Mesendoderm (in vitro differentiated cells): Measurements from ENCODE around the gene TGFBR1.

Experiments
- DNase-seq: peaks from one replicate; pipeline ENCODE4 v3.0.0; 2013
- H2AK5ac ChIP-seq: 2 replicates; pipeline ENCODE4 v1.6.1; 2013; ENCODE audit warnings: low read length, inconsistent platforms
- H2BK120ac ChIP-seq: 2 replicates; pipeline ENCODE4 v1.6.1; 2013; ENCODE audit warnings: low read depth, mild to moderate bottlenecking, low read length, moderate library complexity, mixed read lengths
- H2BK15ac ChIP-seq: replicated peaks from 2 replicates; pipeline ENCODE4 v1.6.1; 2013; ENCODE audit warnings: low read depth, mild to moderate bottlenecking, moderate library complexity
- H2BK5ac ChIP-seq: 2 replicates; pipeline ENCODE4 v1.6.1; 2013; ENCODE audit warnings: low read length, inconsistent platforms
- H3K18ac ChIP-seq: 2 replicates; pipeline ENCODE4 v1.6.1; 2013; ENCODE audit warnings: mild to moderate bottlenecking, low read length, mixed read lengths
- H3K23ac ChIP-seq: one replicate; pipeline ENCODE4 v1.6.1; 2013; ENCODE audit warnings: low read length
- H3K27ac ChIP-seq: 2 replicates; pipeline ENCODE4 v1.5.1; 2013; ENCODE audit warnings: low read depth, mild to moderate bottlenecking, inconsistent platforms, low read length, moderate library complexity
- H3K27me3 ChIP-seq: 2 replicates; pipeline ENCODE4 v1.6.1; 2013; ENCODE audit warnings: low read length, control low read depth, mild to moderate bottlenecking, inconsistent platforms; ENCODE audit not compliant: insufficient read depth, poor library complexity
- H3K36me3 ChIP-seq: 2 replicates; pipeline ENCODE4 v1.6.1; 2013; ENCODE audit warnings: low read length, inconsistent platforms; ENCODE audit not compliant: control insufficient read depth, insufficient read depth
- H3K4ac ChIP-seq: one replicate; pipeline ENCODE4 v1.6.1; 2013; ENCODE audit warnings: low read depth, mild to moderate bottlenecking, low read length, moderate library complexity
- H3K4me1 ChIP-seq: 2 replicates; pipeline ENCODE4 v1.6.1; 2013; ENCODE audit warnings: low read depth, low read length, inconsistent platforms; ENCODE audit not compliant: control insufficient read depth
- H3K4me2 ChIP-seq: 2 replicates; pipeline ENCODE4 v1.6.1; 2013; ENCODE audit warnings: low read length
- H3K4me3 ChIP-seq: 2 replicates; pipeline ENCODE4 v1.5.1; 2013; ENCODE audit warnings: mild to moderate bottlenecking, low read length
- H3K56ac ChIP-seq: one replicate; pipeline ENCODE4 v1.6.1; 2013; ENCODE audit warnings: low read length
- H3K79me1 ChIP-seq: 2 replicates; pipeline ENCODE4 v1.6.1; 2013; ENCODE audit warnings: low read length, inconsistent platforms
- H3K79me2 ChIP-seq: 2 replicates; pipeline ENCODE4 v1.6.1; 2013; ENCODE audit warnings: mild to moderate bottlenecking, low read length; ENCODE audit not compliant: control insufficient read depth, insufficient read depth
- H3K9ac ChIP-seq: 2 replicates; pipeline ENCODE4 v1.6.1; 2013; ENCODE audit warnings: low read length, inconsistent platforms
- H4K5ac ChIP-seq: one replicate; pipeline ENCODE4 v1.6.1; 2013; ENCODE audit warnings: low read length
- H4K8ac ChIP-seq: one replicate; pipeline ENCODE4 v1.6.1; 2013; ENCODE audit warnings: low read depth, mild to moderate bottlenecking, control low read depth, low read length, moderate library complexity
- WGBS: extraction: QIAGEN DNeasy Blood & Tissue Kit; methylation state at CpG from one replicate; pipeline ENCODE4 v1.1.7; 2013; ENCODE audit warnings: low lambda C conversion rate, missing lambda C conversion rate; ENCODE audit not compliant: insufficient coverage; ENCODE audit errors: extremely low coverage; 5-methylcytosine and 5-hydroxymethylcytosine counted together

The TGFBR1 gene

GRCh38 chr9:99147177-99147576 is 42.3 kb downstream of the TGFBR1 start:
- no peak overlapping the region for H3K4me3 ChIP-seq
- H3K9ac ChIP-seq = no peak overlapping the region
- H3K27me3 ChIP-seq = no peaks in the 10 kb centered on the region
- H3K4me2 ChIP-seq = no peak overlapping the region
- peaks cover 3% of the 10 kb centered on the region for H3K36me3 ChIP-seq
- no peak overlapping the region for H3K23ac ChIP-seq
- H2BK5ac ChIP-seq = no peak overlapping the region
- H3K4ac ChIP-seq = no peak overlapping the region
- no peak overlapping the region for H4K8ac ChIP-seq
- H4K5ac ChIP-seq = no peak overlapping the region
- H2AK5ac ChIP-seq = no peak overlapping the region
- H3K27ac ChIP-seq = no peak overlapping the region
- no peak overlapping the region for H2BK120ac ChIP-seq
- no peak for DNase-seq
- no peak overlapping the region for H3K18ac ChIP-seq
- no peak overlapping the region for H3K56ac ChIP-seq
- H3K79me2 ChIP-seq = no peaks in the 10 kb centered on the region
- no peaks in the 10 kb centered on the region for H3K4me1 ChIP-seq
- no peak overlapping the region for H2BK15ac ChIP-seq
- H3K79me1 ChIP-seq = no peaks in the 10 kb centered on the region

GRCh38 chr9:99150451-99151171 is 45.7 kb downstream of the TGFBR1 start:
- WGBS = 67% methylated on average over 1 of the region's 8 CpGs
- H3K79me1 ChIP-seq = no peaks in the 10 kb centered on the region
- no peak for DNase-seq
- no peaks in the 10 kb centered on the region for H3K4me1 ChIP-seq
- H3K36me3 ChIP-seq = peaks cover 2% of the 10 kb centered on the region
- H3K4ac ChIP-seq = no peak overlapping the region
- no peak overlapping the region for H3K9ac ChIP-seq
- no peak overlapping the region for H2AK5ac ChIP-seq
- H4K5ac ChIP-seq = no peak overlapping the region
- no peak overlapping the region for H3K18ac ChIP-seq
- no peak overlapping the region for H3K4me2 ChIP-seq
- H3K27me3 ChIP-seq = no peaks in the 10 kb centered on the region
- no peak overlapping the region for H3K4me3 ChIP-seq
- no peak overlapping the region for H2BK5ac ChIP-seq
- H3K27ac ChIP-seq = no peak overlapping the region
- H3K23ac ChIP-seq = no peak overlapping the region
- no peaks in the 10 kb centered on the region for H3K79me2 ChIP-seq
- H2BK15ac ChIP-seq = no peak overlapping the region
- H3K56ac ChIP-seq = no peak overlapping the region
- H2BK120ac ChIP-seq = no peak overlapping the region
- H4K8ac ChIP-seq = no peak overlapping the region

DNA sequence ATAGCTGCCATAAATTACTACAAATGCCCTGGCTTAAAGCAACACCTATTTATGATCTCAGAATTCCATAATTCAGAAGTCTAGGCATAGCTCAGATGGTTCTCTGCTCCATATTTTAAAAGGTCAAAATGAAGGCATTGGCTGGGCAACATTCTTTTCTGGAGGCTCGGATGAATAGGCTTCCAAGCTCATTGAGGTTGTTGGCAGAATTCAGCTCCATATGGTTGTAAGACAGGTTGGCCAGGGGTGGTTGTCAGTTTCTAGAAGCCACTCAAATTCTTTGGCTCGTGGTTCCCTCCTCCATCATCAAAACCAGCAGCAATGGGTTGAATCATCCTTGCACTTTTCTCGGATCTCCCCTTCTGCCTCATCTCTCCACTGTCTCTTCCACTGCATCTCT is 49.4 kb downstream of the TGFBR1 start:
- H3K56ac ChIP-seq = no peak overlapping the region
- no peak overlapping the region for H3K9ac ChIP-seq
- no peak overlapping the region for H3K4me3 ChIP-seq
- no peak overlapping the region for H2BK15ac ChIP-seq
- no peak overlapping the region for H4K8ac ChIP-seq
- no peak for DNase-seq
- H4K5ac ChIP-seq = no peak overlapping the region
- no peak overlapping the region for H3K23ac ChIP-seq
- no peaks in the 10 kb centered on the region for H3K79me2 ChIP-seq
- H3K4ac ChIP-seq = no peak overlapping the region
- no peak overlapping the region for H2BK120ac ChIP-seq
- no peak overlapping the region for H3K4me2 ChIP-seq
- no peaks in the 10 kb centered on the region for H3K4me1 ChIP-seq
- H3K79me1 ChIP-seq = no peaks in the 10 kb centered on the region
- no peak overlapping the region for H3K18ac ChIP-seq
- H2AK5ac ChIP-seq = no peak overlapping the region
- no peak overlapping the region for H3K27ac ChIP-seq
- H2BK5ac ChIP-seq = no peak overlapping the region
- no peaks in the 10 kb centered on the region for H3K27me3 ChIP-seq
- no peaks in the 10 kb centered on the region for H3K36me3 ChIP-seq
- no CpG with 5 or more reads among the region's 3 CpGs for WGBS

DNA sequence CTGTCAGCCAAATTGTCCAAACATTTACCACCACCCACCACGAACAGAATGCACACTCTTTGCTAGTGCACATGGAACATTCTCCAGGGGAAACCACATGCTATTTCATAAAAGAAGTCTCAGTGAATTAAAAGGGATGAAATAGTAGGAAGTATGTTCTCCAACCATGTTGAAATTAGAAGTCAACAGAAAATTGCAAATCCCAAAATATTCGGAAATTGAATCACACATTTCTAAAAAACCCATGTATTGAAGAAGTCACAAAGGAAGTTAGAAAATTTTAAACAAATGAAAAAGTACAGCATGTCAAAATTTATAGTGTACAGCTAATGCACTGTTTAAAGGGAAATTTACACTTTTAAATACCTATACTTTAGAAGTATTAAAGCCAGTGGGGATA is 50.8 kb downstream of the TGFBR1 start:
- no peak overlapping the region for H3K4me3 ChIP-seq

DNA sequence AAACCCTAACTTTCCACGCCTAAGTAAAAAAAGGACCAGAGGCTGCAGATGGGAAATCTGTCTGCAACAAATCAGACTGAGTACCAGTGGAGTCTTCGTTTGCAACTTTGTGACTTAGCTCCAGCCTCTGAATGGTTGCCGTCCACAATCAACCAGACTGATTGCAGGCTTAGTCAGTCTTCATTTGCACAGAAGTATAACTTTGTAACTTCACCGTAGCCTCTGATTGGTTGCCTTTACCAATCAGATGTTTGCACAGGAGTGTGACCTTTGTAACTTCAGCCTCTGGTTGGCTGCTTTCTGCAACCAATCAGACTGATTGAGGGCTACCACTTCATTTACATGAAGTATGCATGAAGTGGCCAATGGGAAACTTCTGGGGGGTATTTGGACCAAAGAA is 53.7 kb downstream of the TGFBR1 start:
- no CpG with 5 or more reads among the region's 4 CpGs for WGBS
- H3K56ac ChIP-seq = no peak overlapping the region
- H4K8ac ChIP-seq = no peak overlapping the region
- DNase-seq = no peak
- no peak overlapping the region for H2BK5ac ChIP-seq
- H3K4me2 ChIP-seq = no peak overlapping the region
- no peak overlapping the region for H3K4me3 ChIP-seq
- H3K27ac ChIP-seq = no peak overlapping the region
- H3K9ac ChIP-seq = no peak overlapping the region
- H3K4ac ChIP-seq = no peak overlapping the region
- H2BK15ac ChIP-seq = no peak overlapping the region
- H3K18ac ChIP-seq = no peak overlapping the region
- H3K36me3 ChIP-seq = no peaks in the 10 kb centered on the region
- no peaks in the 10 kb centered on the region for H3K79me2 ChIP-seq
- no peaks in the 10 kb centered on the region for H3K79me1 ChIP-seq
- no peak overlapping the region for H3K23ac ChIP-seq
- H3K4me1 ChIP-seq = no peaks in the 10 kb centered on the region
- H3K27me3 ChIP-seq = no peaks in the 10 kb centered on the region
- H2BK120ac ChIP-seq = no peak overlapping the region
- H4K5ac ChIP-seq = no peak overlapping the region
- no peak overlapping the region for H2AK5ac ChIP-seq

More for the DNA sequence above, 50.8 kb downstream of the TGFBR1 start:
- H4K8ac ChIP-seq = no peak overlapping the region
- H3K9ac ChIP-seq = no peak overlapping the region
- no peaks in the 10 kb centered on the region for H3K4me1 ChIP-seq
- no peaks in the 10 kb centered on the region for H3K79me2 ChIP-seq
- H2BK15ac ChIP-seq = no peak overlapping the region
- no CpG with 5 or more reads among the region's 2 CpGs for WGBS
- H3K56ac ChIP-seq = no peak overlapping the region
- H3K27me3 ChIP-seq = no peaks in the 10 kb centered on the region
- H3K23ac ChIP-seq = no peak overlapping the region
- no peaks in the 10 kb centered on the region for H3K36me3 ChIP-seq
- no peaks in the 10 kb centered on the region for H3K79me1 ChIP-seq
- no peak overlapping the region for H4K5ac ChIP-seq
- H3K18ac ChIP-seq = no peak overlapping the region
- no peak overlapping the region for H2AK5ac ChIP-seq
- no peak overlapping the region for H3K27ac ChIP-seq
- no peak overlapping the region for H3K4ac ChIP-seq
- no peak for DNase-seq
- H2BK5ac ChIP-seq = no peak overlapping the region
- H2BK120ac ChIP-seq = no peak overlapping the region
- no peak overlapping the region for H3K4me2 ChIP-seq

- Histone ChIP-seq H3K9ac (no peak overlapping the region), H3K36me3 (no peaks in the 10 kb centered on the region), H2BK120ac (no peak overlapping the region), H3K4me3 (no peak overlapping the region), H2BK15ac (no peak overlapping the region), H2BK5ac (no peak overlapping the region), H4K8ac (no peak overlapping the region), H3K27me3 (no peaks in the 10 kb centered on the region), H2AK5ac (no peak overlapping the region), H3K4ac (no peak overlapping the region), H3K56ac (no peak overlapping the region), H3K18ac (no peak overlapping the region), H3K79me2 (no peaks in the 10 kb centered on the region), H3K27ac (no peak overlapping the region), H3K23ac (no peak overlapping the region), H3K4me1 (no peaks in the 10 kb centered on the region), H3K4me2 (no peak overlapping the region), H3K79me1 (no peaks in the 10 kb centered on the region), H4K5ac (no peak overlapping the region)
- WGBS = no CpG with 5 or more reads among the region's 6 CpGs
- no peak for DNase-seq
These were observed 55.3 kb downstream of the TGFBR1 start for GRCh38 chr9:99160173-99160572.
